GM12864 (cell line): ENCODE data around the gene GDAP1L1.

Source experiments
- DNase-seq: peaks from one replicate; pipeline ENCODE4 v3.0.0-alpha.2; 2011; ENCODE audit warnings: low read depth
- H3K4me3 ChIP-seq: 2 replicates; pipeline ENCODE4 v1.5.1; 2011; ENCODE audit warnings: mild to moderate bottlenecking, low read depth, low read length, control low read depth
- CTCF ChIP-seq: IDR thresholded peaks from 2 replicates; pipeline ENCODE4 v1.5.1; 2011; ENCODE audit warnings: low read depth, mild to moderate bottlenecking, moderate library complexity, low read length, control low read depth, inconsistent platforms; ENCODE audit errors: missing control alignments

GDAP1L1 gene

DNA sequence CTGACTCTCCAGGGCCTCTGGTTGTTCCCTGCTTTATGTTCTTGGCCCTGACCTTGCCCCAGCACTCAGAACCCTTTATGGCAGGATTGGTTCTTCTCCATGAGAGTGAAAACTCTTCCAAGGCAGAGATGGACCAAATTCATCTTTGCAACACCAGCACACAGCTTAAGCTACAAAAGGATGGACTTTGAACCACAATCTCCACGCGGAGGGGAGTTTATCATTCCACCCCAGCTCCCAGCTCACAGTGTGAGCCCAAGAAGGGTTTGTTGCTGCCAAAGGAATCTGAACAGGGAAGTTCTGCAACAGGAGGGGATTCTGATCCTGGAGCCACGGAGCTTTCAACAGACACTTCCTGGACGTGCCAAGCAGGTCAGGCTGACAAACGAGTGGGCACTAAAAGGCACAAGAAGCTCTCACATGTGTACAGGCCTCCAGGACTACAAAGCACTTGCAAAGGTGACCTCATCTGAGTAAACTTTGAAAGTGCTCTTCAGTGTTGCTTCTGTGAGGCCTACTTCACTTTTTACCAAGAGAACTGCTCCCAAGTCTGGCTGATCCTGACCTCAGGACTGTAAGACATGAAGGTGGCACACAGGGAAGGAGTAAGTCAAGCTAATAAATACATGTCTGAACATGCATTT, 55.0 kb downstream of the GDAP1L1 start:
- no peak for TF ChIP-seq CTCF
- DNase-seq, result no peak

DNA sequence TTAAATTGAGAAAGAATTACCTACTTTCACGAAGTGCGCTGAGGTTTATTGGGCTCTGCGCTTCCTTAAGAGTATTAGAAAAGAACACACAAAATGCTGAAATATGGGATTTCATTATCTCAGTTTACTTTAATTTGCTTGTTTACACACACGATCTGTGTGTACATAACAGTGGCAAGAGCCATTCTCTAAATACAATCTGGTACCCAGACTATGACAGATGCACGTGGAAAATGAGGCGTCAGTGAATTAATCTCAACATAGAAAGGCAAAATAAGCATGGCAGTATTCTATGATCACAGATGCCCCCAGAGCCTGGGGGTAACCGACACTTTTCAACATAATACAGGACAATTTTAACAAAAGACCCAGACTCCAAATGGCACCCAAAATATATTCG, 55.6 kb downstream of the GDAP1L1 start:
- no peak overlapping the region for H3K4me3 ChIP-seq
- no peak for DNase-seq
- no peak for TF ChIP-seq CTCF

More for the DNA sequence above, 55.0 kb downstream of the GDAP1L1 start:
- H3K4me3 ChIP-seq, result no peak overlapping the region

- TF ChIP-seq CTCF, result no peak
- no peak overlapping the region for H3K4me3 ChIP-seq
- DNase-seq, result no peak
Measured at GRCh38 chr20:44304383-44304782, 57.3 kb downstream of the GDAP1L1 start.

GRCh38 chr20:44306927-44307326, 59.8 kb downstream of the GDAP1L1 start:
- DNase-seq, result no peak
- no peak overlapping the region for H3K4me3 ChIP-seq
- no peak for TF ChIP-seq CTCF

DNA sequence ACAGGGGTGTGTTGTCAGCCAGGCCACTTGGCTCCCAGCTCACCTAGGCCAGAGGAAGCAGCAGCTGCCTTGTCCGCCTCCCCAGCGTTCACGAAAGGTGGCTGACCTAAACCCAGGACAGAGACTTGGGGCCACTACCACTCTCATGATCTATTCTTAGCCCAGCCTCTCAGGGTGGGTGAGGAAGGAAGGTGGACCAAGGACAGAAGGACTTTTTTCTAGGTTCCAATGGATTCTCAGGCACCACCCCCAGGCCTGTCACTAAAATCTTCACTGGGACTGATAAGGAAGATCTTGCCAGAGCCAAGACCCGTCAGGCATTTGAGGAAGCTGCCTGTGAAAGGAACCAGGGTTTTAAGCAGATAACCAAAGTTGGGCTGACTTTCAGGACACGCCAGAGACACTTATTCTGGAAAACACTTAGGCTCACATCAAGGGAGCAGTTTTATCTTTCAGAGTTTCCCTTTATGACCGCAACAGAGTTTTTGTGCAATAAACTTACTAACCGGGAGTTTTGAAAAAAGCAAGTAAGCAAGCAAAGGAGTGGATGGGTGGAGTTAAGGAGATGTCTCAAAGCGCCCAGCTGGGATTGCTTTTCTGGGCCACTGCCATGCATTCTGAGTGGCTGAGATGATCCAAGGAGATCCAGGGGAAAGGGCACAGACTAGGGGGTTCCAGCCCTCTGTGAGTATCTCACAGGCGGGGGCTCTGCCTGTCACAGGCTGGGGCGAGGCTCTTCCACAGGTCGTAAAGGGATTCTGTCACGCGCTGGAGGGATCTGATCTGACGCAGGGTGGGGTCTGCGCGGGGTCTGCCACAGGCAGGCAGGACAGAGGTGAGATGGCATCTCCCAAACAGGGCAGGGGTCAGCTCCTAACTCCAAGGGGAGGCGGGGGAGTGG, 62.9 kb downstream of the GDAP1L1 start:
- DNase-seq, result no peak

GRCh38 chr20:44310664-44311639, 63.8 kb downstream of the GDAP1L1 start, which contains the start of gene FITM2:
TSS of gene FITM2 (minus strand) at chr20:44311202. CDS start at chr20:44311148, 54 bp downstream.
- H3K4me3 ChIP-seq, result peak within 1 kb of the TSS; percentile 89
- TF ChIP-seq CTCF, result peak; percentile 95
- DNase-seq, result peak; percentile 91

More for the DNA sequence above, 62.9 kb downstream of the GDAP1L1 start:
- peak overlapping the region; percentile 89 for H3K4me3 ChIP-seq
- TF ChIP-seq CTCF, result no peak
